ENCODE results near the gene BHLHE41.

DNA sequence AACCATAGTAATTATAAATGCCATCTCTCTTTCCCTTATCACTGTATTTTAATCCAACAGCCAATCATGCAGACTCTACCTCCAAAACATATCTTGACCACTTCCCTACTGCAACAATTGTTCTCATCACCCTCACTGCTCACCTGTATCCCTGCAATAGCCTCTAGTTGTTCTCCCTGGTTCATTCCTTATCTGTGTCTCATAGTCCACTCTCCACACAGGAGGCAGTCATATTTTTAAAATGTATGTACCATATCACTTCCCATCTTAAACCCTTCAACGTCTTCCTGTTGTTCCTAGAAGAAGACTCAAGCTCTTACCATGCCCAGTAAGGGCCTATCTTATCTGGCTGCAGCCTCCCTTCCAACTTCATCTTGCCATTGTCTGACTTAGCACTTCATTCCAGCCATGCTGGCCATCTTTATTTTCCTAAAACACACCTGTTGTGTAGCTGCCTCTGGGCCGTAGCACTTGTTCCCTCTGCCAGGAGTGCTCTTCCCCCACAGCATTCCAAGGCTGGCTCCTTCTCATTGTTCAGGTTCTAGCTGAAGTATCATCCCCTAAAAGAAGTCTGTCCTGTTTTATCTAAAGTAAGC, 27.8 kb upstream of the BHLHE41 start:
- TF ChIP-seq, protein P1, sequence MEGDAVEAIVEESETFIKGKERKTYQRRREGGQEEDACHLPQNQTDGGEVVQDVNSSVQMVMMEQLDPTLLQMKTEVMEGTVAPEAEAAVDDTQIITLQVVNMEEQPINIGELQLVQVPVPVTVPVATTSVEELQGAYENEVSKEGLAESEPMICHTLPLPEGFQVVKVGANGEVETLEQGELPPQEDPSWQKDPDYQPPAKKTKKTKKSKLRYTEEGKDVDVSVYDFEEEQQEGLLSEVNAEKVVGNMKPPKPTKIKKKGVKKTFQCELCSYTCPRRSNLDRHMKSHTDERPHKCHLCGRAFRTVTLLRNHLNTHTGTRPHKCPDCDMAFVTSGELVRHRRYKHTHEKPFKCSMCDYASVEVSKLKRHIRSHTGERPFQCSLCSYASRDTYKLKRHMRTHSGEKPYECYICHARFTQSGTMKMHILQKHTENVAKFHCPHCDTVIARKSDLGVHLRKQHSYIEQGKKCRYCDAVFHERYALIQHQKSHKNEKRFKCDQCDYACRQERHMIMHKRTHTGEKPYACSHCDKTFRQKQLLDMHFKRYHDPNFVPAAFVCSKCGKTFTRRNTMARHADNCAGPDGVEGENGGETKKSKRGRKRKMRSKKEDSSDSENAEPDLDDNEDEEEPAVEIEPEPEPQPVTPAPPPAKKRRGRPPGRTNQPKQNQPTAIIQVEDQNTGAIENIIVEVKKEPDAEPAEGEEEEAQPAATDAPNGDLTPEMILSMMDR (IDR thresholded peaks at IDR 0.05; ENCODE audit: poor library complexity, severe bottlenecking): no peak
- TF ChIP-seq RAD21 (conservative IDR thresholded peaks at IDR 0.05) (no peak), EZH2 (IDR thresholded peaks at IDR 0.05; ENCODE audit: borderline replicate concordance, insufficient read depth, low read length, poor library complexity, severe bottlenecking) (no peak), POLR2AphosphoS5 (IDR thresholded peaks at IDR 0.05) (no peak), TAF1 (IDR thresholded peaks at IDR 0.05; ENCODE audit: low read depth) (no peak), EP300 (conservative IDR thresholded peaks at IDR 0.05; ENCODE audit: poor library complexity, severe bottlenecking) (no peak)
- TF ChIP-seq, protein P2, sequence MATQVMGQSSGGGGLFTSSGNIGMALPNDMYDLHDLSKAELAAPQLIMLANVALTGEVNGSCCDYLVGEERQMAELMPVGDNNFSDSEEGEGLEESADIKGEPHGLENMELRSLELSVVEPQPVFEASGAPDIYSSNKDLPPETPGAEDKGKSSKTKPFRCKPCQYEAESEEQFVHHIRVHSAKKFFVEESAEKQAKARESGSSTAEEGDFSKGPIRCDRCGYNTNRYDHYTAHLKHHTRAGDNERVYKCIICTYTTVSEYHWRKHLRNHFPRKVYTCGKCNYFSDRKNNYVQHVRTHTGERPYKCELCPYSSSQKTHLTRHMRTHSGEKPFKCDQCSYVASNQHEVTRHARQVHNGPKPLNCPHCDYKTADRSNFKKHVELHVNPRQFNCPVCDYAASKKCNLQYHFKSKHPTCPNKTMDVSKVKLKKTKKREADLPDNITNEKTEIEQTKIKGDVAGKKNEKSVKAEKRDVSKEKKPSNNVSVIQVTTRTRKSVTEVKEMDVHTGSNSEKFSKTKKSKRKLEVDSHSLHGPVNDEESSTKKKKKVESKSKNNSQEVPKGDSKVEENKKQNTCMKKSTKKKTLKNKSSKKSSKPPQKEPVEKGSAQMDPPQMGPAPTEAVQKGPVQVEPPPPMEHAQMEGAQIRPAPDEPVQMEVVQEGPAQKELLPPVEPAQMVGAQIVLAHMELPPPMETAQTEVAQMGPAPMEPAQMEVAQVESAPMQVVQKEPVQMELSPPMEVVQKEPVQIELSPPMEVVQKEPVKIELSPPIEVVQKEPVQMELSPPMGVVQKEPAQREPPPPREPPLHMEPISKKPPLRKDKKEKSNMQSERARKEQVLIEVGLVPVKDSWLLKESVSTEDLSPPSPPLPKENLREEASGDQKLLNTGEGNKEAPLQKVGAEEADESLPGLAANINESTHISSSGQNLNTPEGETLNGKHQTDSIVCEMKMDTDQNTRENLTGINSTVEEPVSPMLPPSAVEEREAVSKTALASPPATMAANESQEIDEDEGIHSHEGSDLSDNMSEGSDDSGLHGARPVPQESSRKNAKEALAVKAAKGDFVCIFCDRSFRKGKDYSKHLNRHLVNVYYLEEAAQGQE (IDR thresholded peaks at IDR 0.05; ENCODE audit: borderline replicate concordance): no peak

Measured in neural cell (in vitro differentiated cells).